ENCODE data around the gene SECISBP2L.

DNA sequence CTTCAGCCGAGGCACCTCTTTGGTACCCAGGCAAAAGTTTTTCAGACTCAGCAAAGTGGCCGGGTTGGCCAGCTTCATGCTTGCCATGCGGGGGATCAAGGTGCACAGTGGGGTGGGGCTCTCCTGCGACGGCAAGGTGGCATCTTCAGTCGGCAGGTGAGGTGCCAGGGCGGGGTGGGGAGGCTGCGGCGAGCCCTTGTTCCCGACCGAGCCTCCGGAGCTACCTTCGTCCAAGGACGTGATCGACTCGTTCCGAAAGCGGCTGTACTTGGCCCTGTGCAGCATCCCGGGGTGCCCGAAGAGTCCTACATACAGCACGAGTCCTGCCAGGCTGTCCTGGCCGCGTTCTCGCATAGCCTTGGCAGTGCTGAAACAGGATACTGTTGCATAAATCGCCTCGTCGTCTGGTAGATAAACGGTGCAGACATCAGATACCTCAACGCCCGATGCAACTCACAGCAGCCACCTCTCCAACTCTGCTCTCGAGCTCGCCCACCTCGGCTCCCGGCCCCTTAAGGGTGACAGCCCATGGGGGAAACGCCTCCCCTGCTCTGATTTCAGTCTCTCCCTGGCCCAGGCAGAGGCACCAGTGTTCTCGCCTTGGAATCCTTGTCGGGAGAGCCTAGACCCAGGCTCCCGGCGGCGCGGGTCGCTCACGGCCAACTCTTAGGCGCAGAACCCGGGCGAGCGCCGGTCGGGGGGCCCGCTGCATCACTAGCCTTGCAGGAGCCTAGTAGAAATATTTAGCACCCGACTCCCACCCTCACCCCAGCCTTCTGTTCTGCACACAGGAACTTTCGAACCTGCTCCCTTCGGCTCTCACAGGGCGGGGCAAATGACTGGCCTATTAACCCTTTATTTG, 83.4 kb downstream of the SECISBP2L start:
- TF ChIP-seq CTCF (IDR thresholded peaks at IDR 0.05), result no peak
- TF ChIP-seq POLR2AphosphoS5 (IDR thresholded peaks at IDR 0.05; ENCODE audit: low read depth, low read length), result no peak
